Measurements from ENCODE around the gene FOXP4.

- no peak for TF ChIP-seq CTCF (IDR thresholded peaks at IDR 0.05 in 8 of 11, conservative IDR thresholded peaks at IDR 0.05 in 3 of 11)
- TF ChIP-seq POLR2AphosphoS5 (IDR thresholded peaks at IDR 0.05), result no peak
- TF ChIP-seq POLR2A (IDR thresholded peaks at IDR 0.05), result no peak
Measured at GRCh38 chr6:41581381-41581991, 35.3 kb downstream of the FOXP4 start.

Data from spleen (tissue), 7 donors.